Thoracic aorta (tissue), 2 donors: ENCODE data around the gene MADCAM1. TPM values are rescaled to one million over a fixed set of nuclear protein-coding genes. Genes with fewer than 3 reads are reported as not detected.
A peak's percentile ranks its signal among the peaks of the same experiment; 100 is the strongest.

Source experiments
- ATAC-seq: fragments of 150-250 bp; one replicate; pipeline ENCODE4 v1.8.0; 2017; ENCODE audit warnings: low read depth; ENCODE audit not compliant: insufficient number of reproducible peaks, low FRiP score
- DNase-seq: peaks from one replicate; pipeline ENCODE4 v3.0.0-alpha.2; 2020; ENCODE audit warnings: low spot score
- H3K27ac ChIP-seq, 2 donors: fragments of 200-600 bp; sonication (generic); 1 replicate in 1 of 2; 2 replicates in 1 of 2; pipeline ENCODE4 v1.5.1; 2016; ENCODE audit warnings: mild to moderate bottlenecking in 2 of 2, moderate library complexity in 2 of 2
- H3K27me3 ChIP-seq: fragments of 200-600 bp; sonication (generic); replicated peaks from 2 replicates; pipeline ENCODE4 v1.6.0; 2016; ENCODE audit warnings: mild to moderate bottlenecking; ENCODE audit not compliant: insufficient read depth
- H3K36me3 ChIP-seq: fragments of 200-600 bp; sonication (generic); one replicate; pipeline ENCODE4 v1.5.1; 2016
- H3K4me1 ChIP-seq, 2 donors: fragments of 200-600 bp; sonication (generic); 1 replicate in 1 of 2; 2 replicates in 1 of 2; pipeline versions ENCODE4 v1.5.1 to v1.6.0; 2016; ENCODE audit warnings: low read depth in 2 of 2, mild to moderate bottlenecking in 1 of 2; ENCODE audit not compliant: control insufficient read depth in 1 of 2
- H3K4me3 ChIP-seq: fragments of 200-600 bp; sonication (generic); 2 replicates; pipeline ENCODE4 v1.5.1; 2016; ENCODE audit warnings: mild to moderate bottlenecking
- H3K9me3 ChIP-seq: fragments of 200-600 bp; sonication (generic); 2 replicates; pipeline ENCODE4 v1.5.1; 2016
- total RNA-seq, 2 donors: library from RNA; depleted of rRNA; stranded (reverse); fragments of >200 nt; gene quantifications; one replicate each; pipeline versions ENCODE4 v1.1.0 to v1.2.3, GENCODE V29; 2016
- TF ChIP-seq, protein P1 (sequence below): fragments of 200-600 bp; sonication (generic); IDR thresholded peaks from one replicate; pipeline ENCODE4 v1.5.1; 2019; ENCODE audit warnings: antibody characterized with exemption

The MADCAM1 gene
- total RNA-seq, 2 donors from 2014 or later = 0.92 TPM; not detected in 1

DNA sequence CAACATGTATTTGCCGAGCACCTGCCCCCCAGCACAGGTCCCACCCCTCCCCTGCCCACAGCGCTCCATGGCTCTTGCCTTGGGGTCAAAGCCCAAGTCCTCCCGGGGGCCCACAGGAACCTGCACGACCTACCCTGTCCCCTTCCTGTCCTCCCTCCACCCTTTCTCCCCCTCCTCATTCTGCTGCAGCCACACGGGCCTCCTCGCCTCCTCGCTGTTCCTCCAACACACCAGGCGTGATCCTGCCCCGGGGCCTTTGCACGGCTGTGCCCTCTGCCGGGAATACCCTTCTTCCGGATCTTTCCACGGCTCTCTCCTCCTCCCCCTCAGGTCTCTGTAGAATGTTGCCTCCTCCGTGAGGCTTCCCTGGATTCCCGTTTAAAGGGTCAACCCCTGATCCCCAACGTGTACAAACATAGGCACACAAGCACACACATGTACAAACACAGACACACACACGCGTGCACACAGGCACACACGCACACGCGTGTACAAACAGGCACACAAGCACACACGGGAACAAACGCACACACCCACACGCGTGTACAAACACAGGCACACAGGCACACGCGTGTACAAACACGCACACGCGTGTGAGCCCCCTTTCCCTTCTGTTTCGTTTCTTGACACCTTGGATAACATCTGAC, 2.8 kb downstream of the MADCAM1 start:
- Histone ChIP-seq H3K27ac (no peak overlapping the region), H3K9me3 (no peaks in the 10 kb centered on the region), H3K4me1 (peaks cover 0 to 8% of the 10 kb centered on the region in 2 donors), H3K4me3 (no peak overlapping the region), H3K27me3 (peaks cover 6% of the 10 kb centered on the region), H3K36me3 (no peaks in the 10 kb centered on the region)
- ATAC-seq (no peak), DNase-seq (no peak)
- TF ChIP-seq, protein P1, sequence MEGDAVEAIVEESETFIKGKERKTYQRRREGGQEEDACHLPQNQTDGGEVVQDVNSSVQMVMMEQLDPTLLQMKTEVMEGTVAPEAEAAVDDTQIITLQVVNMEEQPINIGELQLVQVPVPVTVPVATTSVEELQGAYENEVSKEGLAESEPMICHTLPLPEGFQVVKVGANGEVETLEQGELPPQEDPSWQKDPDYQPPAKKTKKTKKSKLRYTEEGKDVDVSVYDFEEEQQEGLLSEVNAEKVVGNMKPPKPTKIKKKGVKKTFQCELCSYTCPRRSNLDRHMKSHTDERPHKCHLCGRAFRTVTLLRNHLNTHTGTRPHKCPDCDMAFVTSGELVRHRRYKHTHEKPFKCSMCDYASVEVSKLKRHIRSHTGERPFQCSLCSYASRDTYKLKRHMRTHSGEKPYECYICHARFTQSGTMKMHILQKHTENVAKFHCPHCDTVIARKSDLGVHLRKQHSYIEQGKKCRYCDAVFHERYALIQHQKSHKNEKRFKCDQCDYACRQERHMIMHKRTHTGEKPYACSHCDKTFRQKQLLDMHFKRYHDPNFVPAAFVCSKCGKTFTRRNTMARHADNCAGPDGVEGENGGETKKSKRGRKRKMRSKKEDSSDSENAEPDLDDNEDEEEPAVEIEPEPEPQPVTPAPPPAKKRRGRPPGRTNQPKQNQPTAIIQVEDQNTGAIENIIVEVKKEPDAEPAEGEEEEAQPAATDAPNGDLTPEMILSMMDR = no peak

DNA sequence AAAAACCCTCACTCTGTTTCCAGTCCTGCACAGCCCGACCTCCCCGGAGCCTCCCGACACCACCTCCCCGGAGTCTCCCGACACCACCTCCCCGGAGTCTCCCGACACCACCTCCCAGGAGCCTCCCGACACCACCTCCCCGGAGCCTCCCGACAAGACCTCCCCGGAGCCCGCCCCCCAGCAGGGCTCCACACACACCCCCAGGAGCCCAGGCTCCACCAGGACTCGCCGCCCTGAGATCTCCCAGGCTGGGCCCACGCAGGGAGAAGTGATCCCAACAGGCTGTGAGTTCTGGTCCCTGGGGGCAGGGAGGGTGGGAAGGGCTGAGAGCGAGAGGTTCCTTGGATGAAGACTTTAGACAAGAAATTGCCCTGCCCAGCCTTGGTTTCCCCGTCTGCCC, 5.4 kb downstream of the MADCAM1 start:
- ATAC-seq = no peak
- DNase-seq = no peak
- TF ChIP-seq, protein P1 = no peak
- Histone ChIP-seq H3K9me3 (no peaks in the 10 kb centered on the region), H3K4me1 (peaks cover 3 to 15% of the 10 kb centered on the region in 2 donors), H3K36me3 (no peaks in the 10 kb centered on the region), H3K27me3 (peaks cover 6% of the 10 kb centered on the region), H3K27ac (no peak overlapping the region), H3K4me3 (no peak overlapping the region)

DNA sequence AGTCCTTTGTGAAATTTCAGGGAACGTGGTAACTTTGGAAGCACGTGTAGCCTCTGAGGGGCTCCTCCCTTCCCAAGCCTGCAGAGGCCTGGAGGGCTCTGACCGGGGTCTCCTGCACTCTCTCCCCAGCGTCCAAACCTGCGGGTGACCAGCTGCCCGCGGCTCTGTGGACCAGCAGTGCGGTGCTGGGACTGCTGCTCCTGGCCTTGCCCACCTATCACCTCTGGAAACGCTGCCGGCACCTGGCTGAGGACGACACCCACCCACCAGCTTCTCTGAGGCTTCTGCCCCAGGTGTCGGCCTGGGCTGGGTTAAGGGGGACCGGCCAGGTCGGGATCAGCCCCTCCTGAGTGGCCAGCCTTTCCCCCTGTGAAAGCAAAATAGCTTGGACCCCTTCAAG, 8.3 kb downstream of the MADCAM1 start:
- ATAC-seq (no peak), DNase-seq (no peak)
- no peaks in the 10 kb centered on the region for H3K9me3 ChIP-seq
- H3K36me3 ChIP-seq = no peaks in the 10 kb centered on the region
- H3K27me3 ChIP-seq = no peaks in the 10 kb centered on the region
- H3K27ac ChIP-seq = no peak overlapping the region
- no peak overlapping the region for H3K4me3 ChIP-seq
- TF ChIP-seq, protein P1 = no peak
- peaks cover 10 to 18% of the 10 kb centered on the region in 2 donors for H3K4me1 ChIP-seq

DNA sequence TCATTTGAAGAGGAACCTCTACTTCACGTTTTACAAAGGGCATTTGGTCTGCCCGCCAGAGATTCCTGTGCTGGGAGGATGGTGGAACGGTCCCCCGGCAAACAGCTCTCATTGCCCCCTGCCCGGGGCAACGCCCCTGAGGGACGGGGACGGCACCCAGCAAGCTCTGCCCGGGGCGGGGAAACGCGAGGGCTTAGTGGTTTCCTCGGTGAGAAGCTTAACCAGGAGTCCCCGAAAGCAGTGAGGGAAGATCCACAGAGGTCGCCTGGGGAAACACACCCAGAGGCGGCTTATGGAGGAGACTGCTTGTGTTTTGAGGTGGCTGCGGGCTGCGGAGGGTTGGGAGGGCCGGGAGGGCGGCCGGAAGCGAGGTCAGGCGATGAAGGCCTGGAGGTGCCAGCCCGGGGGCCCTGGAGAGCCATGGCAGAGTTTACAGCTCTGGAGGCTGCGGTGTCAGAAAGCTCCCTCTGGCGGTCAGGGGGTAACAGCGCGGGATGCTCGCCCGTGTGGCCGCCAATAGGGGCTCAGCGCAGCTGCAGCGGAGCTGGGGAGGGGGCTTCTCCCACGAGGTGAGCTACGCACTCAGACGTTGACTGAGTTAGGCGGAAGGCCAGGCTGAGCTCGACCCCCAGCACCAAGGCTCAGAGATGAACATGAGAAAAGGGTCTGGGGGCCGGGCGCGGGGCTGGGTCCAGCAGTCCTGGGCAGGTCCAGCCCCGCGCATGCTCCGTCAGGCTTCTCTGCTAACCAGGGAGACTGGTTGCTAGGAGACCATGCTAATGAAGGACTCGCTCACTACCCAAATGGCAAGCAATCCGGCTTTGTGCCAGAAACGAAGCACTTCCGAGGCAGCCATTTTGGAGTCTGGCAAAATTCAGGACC, 10.4 kb downstream of the MADCAM1 start:
- Histone ChIP-seq H3K4me1 (peaks cover 10 to 18% of the 10 kb centered on the region in 2 donors), H3K4me3 (peak overlapping the region; percentile 96), H3K9me3 (no peaks in the 10 kb centered on the region), H3K36me3 (no peaks in the 10 kb centered on the region), H3K27ac (peak overlapping the region; percentile 96), H3K27me3 (no peaks in the 10 kb centered on the region)
- TF ChIP-seq, protein P1 = peak; percentile 94
- ATAC-seq (peak; percentile 98), DNase-seq (peak; percentile 99)
